WTC11 (cell line): ENCODE results near the gene RASIP1. TPM values are rescaled to one million over a fixed set of nuclear protein-coding genes. Genes with fewer than 3 reads are reported as not detected.

Source experiments
- ATAC-seq: fragments of 200-7000 bp; cut with Tn5 transposase; 2 replicates; pipeline ENCODE4 v1.10.0; 2021; ENCODE audit warnings: mild to moderate bottlenecking, moderate library complexity
- CTCF ChIA-PET: fragments of 300-600 bp; sonication (Branson Sonifier 250); formaldehyde crosslinking; loops from one replicate; lab custom pipeline; 2021; ENCODE audit warnings: antibody characterized with exemption; lab: Charles Lee
- POLR2A ChIA-PET: fragments of 350-600 bp; sonication (Branson Sonifier 250); formaldehyde crosslinking; loops from one replicate; lab custom pipeline; 2021; ENCODE audit warnings: antibody characterized with exemption; lab: Charles Lee
- DNase-seq: peaks from one replicate; pipeline ENCODE4 v3.0.0; 2021; ENCODE audit warnings: low spot score
- H3K27ac Mint-ChIP-seq: 2 replicates; pipeline ENCODE4 v1.8.0; 2021; ENCODE audit warnings: mixed read lengths
- H3K27me3 Mint-ChIP-seq: 2 replicates; pipeline ENCODE4 v1.8.0; 2021; ENCODE audit warnings: low read depth, mild to moderate bottlenecking, moderate library complexity, mixed read lengths
- H3K36me3 Mint-ChIP-seq: 2 replicates; pipeline ENCODE4 v1.8.0; 2021; ENCODE audit warnings: mixed read lengths
- H3K4me1 Mint-ChIP-seq: 2 replicates; pipeline ENCODE4 v1.8.0; 2022; ENCODE audit warnings: mixed read lengths
- H3K4me3 Mint-ChIP-seq: 2 replicates; pipeline ENCODE4 v1.8.0; 2021; ENCODE audit warnings: mild to moderate bottlenecking, moderate library complexity, mixed read lengths
- H3K9me3 Mint-ChIP-seq: 2 replicates; pipeline ENCODE4 v1.8.0; 2021; ENCODE audit warnings: mixed read lengths
- CBFB ChIP-seq: sonication (generic); formaldehyde crosslinking; IDR thresholded peaks from 2 replicates; pipeline ENCODE4 v1.8.1; 2022; ENCODE audit warnings: mild to moderate bottlenecking, low read depth, missing genetic modification reagents
- RELA ChIP-seq: sonication (generic); formaldehyde crosslinking; IDR thresholded peaks from 2 replicates; pipeline ENCODE4 v1.8.1; 2022; ENCODE audit warnings: missing genetic modification reagents, mild to moderate bottlenecking, borderline replicate concordance
- RORB ChIP-seq: fragments of 250-450 bp; sonication (Bioruptor Pico); IDR thresholded peaks from 2 replicates; pipeline ENCODE4 v1.9.0; 2021; ENCODE audit warnings: mild to moderate bottlenecking
- ZNF138 ChIP-seq: sonication (generic); formaldehyde crosslinking; conservative IDR thresholded peaks from 2 replicates; pipeline ENCODE4 v1.8.1; 2022; ENCODE audit warnings: mild to moderate bottlenecking, moderate library complexity, missing genetic modification reagents
- ZNF532 ChIP-seq: fragments of 250-450 bp; sonication (Bioruptor Pico); IDR thresholded peaks from 2 replicates; pipeline ENCODE4 v1.9.0; 2021; ENCODE audit warnings: mild to moderate bottlenecking, borderline replicate concordance
- total RNA-seq: library from RNA; stranded (reverse); gene quantifications from 3 replicates; pipeline ENCODE4 v1.2.3, GENCODE V29; 2021

The RASIP1 gene
- total RNA-seq, 1 experiment from 2014 or later, result 4.4 TPM

GRCh38 chr19:48670699-48671445, 69.5 kb downstream of the RASIP1 start:
- CTCF ChIA-PET, result interaction anchor here (1.3 to 1.6 kb wide), 2 partner anchors 25 kb away, joined by 3 read pairs; partner anchors contain the start of genes CA11 and FUT2
- DNase-seq, result no peak

More at GRCh38 chr19:48670699-48671445, 69.5 kb downstream of the RASIP1 start:
- POLR2A ChIA-PET, result no interaction called here
- Mint-ChIP-seq H3K4me1 (peaks cover 26% of the 10 kb centered on the region), H3K36me3 (no peaks in the 10 kb centered on the region), H3K4me3 (no peak overlapping the region), H3K9me3 (peaks cover 10% of the 10 kb centered on the region), H3K27ac (no peak overlapping the region), H3K27me3 (peaks cover 17% of the 10 kb centered on the region)
- TF ChIP-seq ZNF532 (CRISPR knock-in tag) (no peak), RORB (CRISPR knock-in tag) (no peak), ZNF138 (CRISPR knock-in tag) (no peak), CBFB (CRISPR knock-in tag) (no peak), RELA (CRISPR knock-in tag) (0 out of 2 replicates have a peak, but pooled peaks have one; percentile 6)
- no peak for ATAC-seq

Other genes starting within 250 kb of the RASIP1 start
- gene LMTK3, start 228.8 kb downstream of the RASIP1 start, total RNA-seq, result 15.9 to 19.4 TPM (median 19.1 TPM) in 3 replicates
- gene SULT2B1, start 188.4 kb downstream of the RASIP1 start, total RNA-seq, result 0.96 to 2.1 TPM (median 1.3 TPM) in 3 replicates
- gene SPACA4, start 133.9 kb downstream of the RASIP1 start, total RNA-seq, result not detected in 3 replicates
- 6.6 to 8.8 TPM (median 6.8 TPM) in 3 replicates for gene FAM83E, start 125.5 kb downstream of the RASIP1 start, total RNA-seq
- 1,712 to 1,987 TPM (median 1,909 TPM) in 3 replicates for gene RPL18, start 121.4 kb downstream of the RASIP1 start, total RNA-seq
- gene SPHK2, start 121.1 kb downstream of the RASIP1 start, total RNA-seq, result 46.7 to 64.6 TPM (median 48.4 TPM) in 3 replicates
- gene DBP, start 103.2 kb downstream of the RASIP1 start, total RNA-seq, result 10.5 to 12.0 TPM (median 11.4 TPM) in 3 replicates
- gene CA11, start 94.4 kb downstream of the RASIP1 start, total RNA-seq, result 41.4 to 53.7 TPM (median 47.5 TPM) in 3 replicates
- gene NTN5, start 67.6 kb downstream of the RASIP1 start, total RNA-seq, result 0.28 to 0.39 TPM (median 0.37 TPM) in 3 replicates
- gene FUT2, start 44.6 kb downstream of the RASIP1 start, total RNA-seq, result 5.9 to 6.8 TPM (median 6.5 TPM) in 3 replicates
- gene MAMSTR, start 20.9 kb downstream of the RASIP1 start, total RNA-seq, result 1.4 to 2.2 TPM (median 1.6 TPM) in 3 replicates
- gene IZUMO1, start 6.3 kb upstream of the RASIP1 start, total RNA-seq, result 1.3 to 2.2 TPM (median 1.3 TPM) in 3 replicates
- 9.9 to 11.5 TPM (median 10.1 TPM) in 3 replicates for gene FUT1, start 12.0 kb upstream of the RASIP1 start, total RNA-seq
- 0.21 to 0.44 TPM (median 0.26 TPM) in 3 replicates for gene FGF21, start 14.9 kb upstream of the RASIP1 start, total RNA-seq
- gene BCAT2, start 70.4 kb upstream of the RASIP1 start, total RNA-seq, result 38.7 to 48.5 TPM (median 47.7 TPM) in 3 replicates
- 11.4 to 18.2 TPM (median 17.0 TPM) in 3 replicates for gene HSD17B14, start 95.9 kb upstream of the RASIP1 start, total RNA-seq
- gene PLEKHA4, start 128.0 kb upstream of the RASIP1 start, total RNA-seq, result 14.8 to 17.7 TPM (median 16.8 TPM) in 3 replicates
- 17.0 to 19.5 TPM (median 17.9 TPM) in 3 replicates for gene PPP1R15A, start 131.8 kb upstream of the RASIP1 start, total RNA-seq
- gene TULP2, start 158.1 kb upstream of the RASIP1 start, total RNA-seq, result 3.1 to 5.6 TPM (median 3.9 TPM) in 3 replicates
- 145 to 153 TPM (median 149 TPM) in 3 replicates for gene NUCB1, start 159.7 kb upstream of the RASIP1 start, total RNA-seq
- gene DHDH, start 193.1 kb upstream of the RASIP1 start, total RNA-seq, result 3.0 to 3.4 TPM (median 3.1 TPM) in 3 replicates
- 346 to 387 TPM (median 351 TPM) in 3 replicates for gene BAX, start 214.3 kb upstream of the RASIP1 start, total RNA-seq
- gene FTL, start 224.7 kb upstream of the RASIP1 start, total RNA-seq, result 1,061 to 1,225 TPM (median 1,202 TPM) in 3 replicates